Left kidney (tissue), 2 donors: ENCODE results near the gene CLDN5. TPM values are rescaled to one million over a fixed set of nuclear protein-coding genes. Genes with fewer than 3 reads are reported as not detected.

ENCODE experiments used
- DNase-seq: peaks from one replicate; pipeline ENCODE4 v3.0.0-alpha.2; 2013
- polyA plus RNA-seq: library from polyadenylated mRNA; unstranded; fragments of 120-200 nt; gene quantifications from one replicate; pipeline ENCODE4 v1.2.1, GENCODE V29; 2013; ENCODE audit not compliant: insufficient read length

CLDN5 gene
- polyA plus RNA-seq, 1 donor: 17.5 TPM

DNA sequence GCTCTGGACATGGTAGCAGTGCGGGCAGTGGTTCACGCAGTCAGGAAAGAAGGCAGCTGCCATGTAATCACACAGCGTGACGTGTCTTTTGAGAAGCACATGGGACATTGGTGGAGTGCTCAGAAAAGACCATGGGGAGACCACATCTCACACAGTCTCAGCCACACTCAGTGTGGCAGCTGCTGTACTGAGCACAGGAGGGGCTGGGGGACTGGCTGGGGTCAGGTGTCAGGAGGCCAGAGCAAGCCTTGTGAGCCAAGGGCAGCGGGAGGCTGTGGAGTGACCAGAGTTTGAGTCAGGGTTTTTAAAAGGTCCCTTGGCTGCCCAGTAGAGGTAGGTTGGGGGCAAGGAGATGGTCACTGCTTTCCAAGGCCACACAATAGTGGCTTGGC, 18.5 kb downstream of the CLDN5 start:
- DNase-seq: no peak

GRCh38 chr22:19504900-19505734, 19.1 kb downstream of the CLDN5 start:
- no peak for DNase-seq

DNA sequence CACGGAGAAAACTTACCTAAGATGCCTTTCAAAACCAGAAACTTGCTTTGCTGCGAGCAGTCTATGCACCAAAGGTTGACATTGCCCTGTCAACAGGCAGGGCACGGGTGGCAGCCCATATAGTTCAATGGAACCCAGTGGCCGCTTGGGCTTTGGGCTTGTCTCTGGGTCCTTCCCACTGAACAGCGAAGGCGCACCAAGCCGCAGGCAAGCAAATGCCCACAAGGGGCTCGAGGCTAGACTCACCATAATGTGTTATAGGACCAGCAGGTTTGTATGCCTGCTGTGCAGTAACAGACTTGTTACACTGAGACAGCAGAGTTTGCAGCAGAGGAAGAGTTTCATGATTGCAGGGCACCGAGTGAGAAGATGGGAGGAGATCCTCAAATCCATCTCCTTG, 20.3 kb downstream of the CLDN5 start:
- no peak for DNase-seq

DNA sequence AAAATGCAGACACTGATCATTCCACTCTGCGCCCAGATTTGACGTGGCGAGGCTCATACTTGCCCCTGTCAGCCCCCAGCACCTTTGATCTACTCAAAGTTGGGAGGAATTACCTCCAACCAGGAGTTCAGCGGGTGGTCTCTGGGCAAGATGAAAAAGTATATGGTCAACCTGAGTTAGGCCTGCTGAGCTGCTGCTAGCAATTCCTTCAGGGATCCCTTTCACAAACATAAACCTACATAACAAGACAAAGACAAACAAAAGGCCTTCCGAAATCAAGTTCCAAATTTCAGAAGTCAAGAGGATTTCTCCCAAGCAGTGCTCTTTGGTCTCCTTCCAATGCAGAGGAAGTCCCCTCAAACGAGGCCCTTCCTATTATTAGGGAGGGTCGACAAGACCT, 20.8 kb downstream of the CLDN5 start:
- DNase-seq: no peak

DNA sequence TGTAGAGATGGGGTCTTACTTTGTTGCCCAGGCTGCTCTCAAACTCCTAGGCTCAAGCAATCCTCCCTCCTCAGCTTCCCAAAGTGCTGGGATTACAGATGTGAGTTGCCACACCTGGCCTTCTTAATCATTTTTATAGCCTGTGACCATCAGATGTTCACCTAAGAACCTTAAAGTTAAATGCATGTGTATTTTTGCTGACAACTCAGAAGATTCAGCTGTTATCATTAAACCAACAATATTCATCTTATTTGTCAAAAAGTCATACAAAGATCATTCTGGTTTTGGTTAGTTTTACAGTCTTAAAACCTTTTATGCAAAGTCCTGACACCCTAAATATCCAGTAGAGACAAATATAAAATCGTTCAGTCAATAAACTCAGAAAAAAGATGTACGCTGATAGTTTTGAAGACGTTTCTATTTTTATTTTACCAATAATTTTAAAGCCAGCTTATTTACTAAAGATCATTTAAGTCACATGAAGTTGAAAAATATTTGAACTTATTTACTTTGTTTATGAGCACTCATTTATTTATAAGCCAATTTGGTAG, 22.2 kb downstream of the CLDN5 start:
- DNase-seq: no peak

- DNase-seq: no peak
Measured at GRCh38 chr22:19499880-19500242, 24.3 kb downstream of the CLDN5 start.

DNA sequence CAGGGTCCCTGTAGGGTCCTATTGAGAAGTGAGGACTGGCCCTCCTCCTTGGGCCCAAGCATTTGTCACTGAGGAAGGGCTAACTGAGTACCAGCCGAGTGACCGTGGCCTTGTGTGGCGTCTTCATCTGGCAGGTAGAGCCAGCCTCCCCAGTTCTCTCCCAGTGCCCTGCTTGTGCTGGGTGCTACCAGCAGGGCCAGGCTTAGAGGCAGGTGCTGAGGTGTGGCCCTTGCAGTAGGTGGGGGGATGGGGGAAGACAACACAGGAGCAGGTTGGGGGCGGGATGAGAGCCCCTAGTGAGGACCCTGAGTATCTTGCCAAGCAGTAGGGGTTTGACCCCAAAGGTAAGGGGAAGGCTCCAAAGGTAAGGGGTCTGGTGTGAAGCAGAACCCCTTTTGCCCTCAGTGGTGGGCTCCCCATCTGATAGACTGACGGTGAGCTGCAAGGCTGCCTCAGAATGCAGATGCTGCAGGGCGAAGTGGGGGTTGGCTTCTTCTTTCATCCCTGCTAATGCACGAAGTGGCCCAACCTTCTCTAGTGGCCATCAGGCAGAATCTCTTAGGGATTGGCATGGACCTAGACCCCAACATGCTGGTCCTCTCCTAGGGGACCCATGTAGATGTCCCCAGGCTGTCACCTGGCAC, 24.9 kb downstream of the CLDN5 start:
- DNase-seq: no peak

DNA sequence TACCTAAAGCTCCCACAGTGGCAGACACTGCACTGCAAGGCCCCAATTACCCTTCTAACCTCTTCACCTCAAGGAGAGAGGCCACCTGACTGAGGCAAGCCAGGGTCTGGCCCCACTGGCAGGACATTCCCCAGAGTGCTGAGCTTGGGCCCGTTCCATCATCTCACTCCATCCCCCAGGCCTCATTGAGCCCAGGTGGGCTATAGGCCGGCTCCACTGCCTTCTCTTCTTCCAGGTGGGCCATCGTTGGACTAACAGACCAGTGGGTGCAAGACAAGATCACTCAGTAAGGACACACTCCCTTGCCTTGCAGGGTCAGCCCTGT, 25.4 kb downstream of the CLDN5 start:
- DNase-seq: no peak

DNA sequence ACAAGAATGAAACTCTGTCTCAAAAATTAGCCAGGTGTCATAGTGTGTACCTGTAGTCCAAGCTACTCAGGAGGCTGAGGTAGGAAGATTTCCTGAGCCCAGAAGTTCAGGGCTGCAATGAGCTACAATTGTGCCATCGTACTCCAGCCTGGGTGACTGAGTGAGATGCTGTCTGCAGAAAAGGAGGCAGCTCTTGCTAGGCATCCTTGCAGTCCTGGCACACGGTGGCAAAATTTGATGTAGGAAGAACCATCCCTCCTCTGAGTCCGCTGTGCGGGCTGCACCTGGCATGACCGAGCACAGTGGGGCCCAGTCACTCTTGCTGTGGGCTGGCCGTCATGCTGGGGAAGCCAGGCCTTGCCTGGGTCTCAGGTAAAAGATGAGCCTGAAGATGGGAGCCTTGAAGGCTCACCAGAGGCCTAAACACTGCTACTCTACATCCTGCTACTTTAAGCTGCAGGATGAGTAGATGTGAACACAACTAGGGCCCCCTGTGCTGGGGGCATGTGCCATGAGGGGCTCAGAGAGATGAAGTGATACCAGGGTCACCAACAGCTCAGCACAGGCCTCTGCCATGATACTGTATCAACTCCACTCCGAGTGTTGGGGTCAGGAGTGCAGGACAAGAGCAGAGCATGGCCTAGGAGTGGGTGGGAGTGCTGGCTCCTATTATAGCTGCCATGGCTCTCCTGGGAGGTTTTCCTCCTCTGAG, 25.9 kb downstream of the CLDN5 start:
- DNase-seq: no peak

DNA sequence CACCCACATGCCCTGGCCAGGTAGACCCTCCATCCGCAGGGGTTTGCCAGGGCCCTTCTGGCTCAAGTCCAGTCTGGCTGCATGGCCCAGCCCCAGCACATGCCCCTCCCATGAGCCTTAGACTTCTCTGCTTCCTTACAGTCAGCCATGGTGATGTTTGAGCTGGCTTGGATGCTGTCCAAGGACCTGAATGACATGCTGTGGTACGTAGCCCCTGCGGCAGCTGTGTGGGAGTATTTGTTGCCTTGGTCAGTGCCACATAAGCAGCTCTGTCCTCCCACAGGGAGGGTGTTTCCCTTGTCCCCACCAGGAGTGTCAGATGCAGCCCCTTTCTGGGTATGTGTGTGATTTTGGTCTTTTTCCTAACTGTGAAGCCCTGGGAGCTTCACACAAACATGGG, 27.0 kb downstream of the CLDN5 start:
- DNase-seq: peak; percentile 41

DNA sequence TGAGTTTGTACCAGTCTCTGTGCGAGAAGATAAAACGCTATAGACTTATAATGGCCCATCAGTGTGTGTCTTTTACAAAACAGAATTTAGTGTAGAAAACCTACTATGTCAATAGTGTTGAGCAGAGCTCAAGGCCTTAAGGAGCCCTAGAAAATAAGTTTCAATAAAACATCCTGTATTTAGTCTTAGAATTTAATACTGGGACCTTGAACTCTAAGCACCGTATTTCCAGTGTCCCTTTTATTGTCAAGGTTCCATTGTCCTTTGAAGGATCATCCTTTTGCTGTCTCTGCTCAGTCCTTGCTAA, 27.9 kb downstream of the CLDN5 start:
- no peak for DNase-seq

DNA sequence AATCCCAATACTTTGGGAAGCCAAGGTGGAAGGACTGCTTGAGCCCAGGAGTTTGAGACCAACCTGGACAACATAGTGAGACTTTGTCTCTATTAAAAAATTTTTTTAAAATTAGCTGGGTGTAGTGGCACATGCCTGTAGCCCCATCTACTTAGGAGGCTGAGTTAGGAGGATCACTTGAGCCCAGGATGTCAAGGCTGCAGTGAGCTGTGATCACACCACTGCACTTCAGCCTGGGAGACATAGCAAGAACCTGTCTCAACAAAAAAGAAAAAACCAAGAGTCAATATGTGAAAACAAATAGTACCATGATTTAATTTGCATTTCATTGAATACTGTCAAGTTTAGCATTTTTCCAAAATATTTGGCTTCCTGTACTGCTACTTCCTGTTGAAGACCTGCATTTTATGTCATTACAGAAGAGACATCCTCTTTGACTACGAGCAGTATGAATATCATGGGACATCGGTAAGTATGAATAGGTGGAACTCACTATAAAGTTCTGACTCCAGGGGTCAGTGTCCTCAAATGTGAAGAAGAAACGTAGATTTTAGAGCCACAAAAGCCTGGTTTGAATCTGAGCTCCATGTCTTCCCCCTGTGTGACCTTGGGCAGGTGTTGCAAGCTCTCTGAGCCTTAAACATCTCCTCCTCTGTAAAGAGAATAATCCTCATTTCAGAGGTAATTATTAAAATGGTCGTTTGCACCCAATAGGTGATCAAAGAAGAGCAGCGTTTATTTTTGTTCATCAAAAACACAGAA, 28.5 kb downstream of the CLDN5 start:
- DNase-seq: no peak

DNA sequence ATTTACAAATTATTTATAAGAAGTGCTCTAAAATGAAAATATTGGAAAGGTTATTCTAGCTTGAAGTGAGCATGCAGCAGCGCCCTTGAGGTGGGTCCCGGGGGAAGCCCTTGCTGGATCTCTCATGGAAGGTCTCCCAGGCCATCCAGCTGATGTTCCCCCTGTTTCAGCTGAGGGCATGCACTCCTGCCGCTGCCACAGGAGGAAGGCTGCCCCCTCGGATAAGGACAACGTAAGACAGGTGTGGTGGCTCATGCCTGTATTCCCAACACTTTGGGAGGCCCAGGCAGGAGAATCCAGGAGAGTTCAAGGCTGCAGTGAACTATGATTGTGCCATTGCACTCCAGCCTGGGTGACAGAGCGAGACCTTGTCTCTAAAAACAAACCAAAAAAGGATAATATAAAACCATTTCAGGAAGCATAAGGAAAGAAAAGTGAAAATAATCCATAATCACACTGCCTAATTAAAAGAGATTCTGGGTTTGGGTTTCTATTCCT, 29.5 kb downstream of the CLDN5 start:
- no peak for DNase-seq

DNA sequence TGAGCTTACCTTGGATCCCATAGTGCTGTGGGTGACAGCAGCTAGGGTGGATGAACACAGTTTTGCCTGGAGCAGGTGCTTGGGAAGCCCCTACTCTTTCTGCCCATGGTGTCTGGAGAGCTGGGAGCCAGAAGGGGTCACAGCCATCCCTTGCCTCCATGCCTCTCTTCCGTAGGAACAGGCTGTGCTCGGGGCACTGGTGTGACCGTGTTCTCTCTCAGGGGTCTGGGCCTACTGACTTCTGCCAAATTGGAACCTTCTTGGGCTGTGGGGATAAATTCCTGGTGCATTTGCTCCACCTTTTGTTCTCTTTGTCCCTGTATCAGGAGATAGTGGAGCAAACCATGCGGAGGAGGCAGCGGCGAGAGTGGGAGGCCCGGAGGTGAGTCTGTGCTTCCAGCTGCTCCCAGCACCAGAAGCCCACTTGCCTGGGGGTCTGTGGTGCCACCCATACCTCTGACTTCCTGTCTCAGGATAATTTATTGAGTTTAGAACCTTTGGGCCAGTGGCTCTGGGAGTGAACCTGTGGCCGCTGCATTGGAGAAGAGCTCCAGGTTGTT, 30.1 kb downstream of the CLDN5 start:
- no peak for DNase-seq

DNA sequence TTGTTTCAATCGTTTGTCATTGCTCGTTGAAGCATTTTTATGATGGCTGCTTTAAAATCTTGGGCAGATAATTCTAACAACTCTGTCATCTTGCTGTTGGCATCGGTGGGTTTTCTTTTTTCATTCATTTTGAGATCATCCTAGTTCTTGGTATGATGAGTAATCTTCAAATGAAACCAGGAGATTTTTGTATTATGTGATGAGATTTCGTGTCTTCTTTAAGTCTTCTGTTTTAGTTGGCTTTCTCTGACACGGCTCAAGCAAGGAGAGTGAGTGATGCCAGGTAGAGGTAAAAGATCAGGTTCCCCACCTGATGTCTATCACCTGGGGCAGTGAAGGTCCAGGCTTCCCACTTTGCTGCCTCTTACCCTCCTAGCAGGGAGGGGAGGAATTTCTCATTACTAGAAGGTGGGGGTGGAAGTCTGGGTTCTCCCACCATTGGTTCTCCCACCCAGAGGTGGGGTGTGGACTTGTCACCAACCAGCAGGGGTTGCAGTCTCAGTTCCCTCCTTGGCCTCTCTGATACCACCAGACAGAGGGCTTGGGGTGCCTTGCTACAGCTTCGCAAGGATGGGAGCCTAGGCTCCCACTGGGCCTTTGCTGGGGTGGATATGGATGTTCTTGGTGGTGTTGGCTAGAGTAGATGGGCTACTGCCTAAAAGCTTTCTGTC, 31.6 kb downstream of the CLDN5 start:
- DNase-seq: no peak

DNA sequence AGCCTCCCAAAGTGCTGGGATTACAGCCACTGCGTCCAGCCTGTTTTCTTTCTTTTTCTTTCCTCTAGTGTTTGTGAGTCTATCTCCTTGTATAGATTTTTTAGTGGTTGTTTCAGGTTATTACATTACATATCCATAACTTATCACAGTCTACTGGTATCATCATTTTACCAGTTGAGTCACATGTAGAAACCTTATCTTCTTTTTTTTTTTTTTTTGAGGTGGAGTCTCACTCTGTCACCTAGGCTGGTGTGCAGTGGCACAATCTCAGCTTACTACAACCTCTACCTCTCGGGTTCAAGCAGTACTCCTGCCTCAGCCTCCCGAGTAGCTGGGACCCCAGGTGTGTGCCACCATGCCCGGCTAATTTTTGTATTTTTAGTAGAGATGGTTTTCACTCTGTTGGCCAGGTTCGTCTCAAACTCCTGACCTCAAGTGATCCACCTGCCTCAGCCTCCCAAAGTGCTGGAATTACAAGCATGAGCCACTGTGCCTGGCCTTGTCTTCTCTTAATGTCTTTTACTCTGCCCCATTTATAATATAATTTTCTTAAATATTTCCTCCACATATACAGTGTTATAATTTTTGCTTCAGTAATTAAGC, 33.5 kb downstream of the CLDN5 start:
- no peak for DNase-seq

DNA sequence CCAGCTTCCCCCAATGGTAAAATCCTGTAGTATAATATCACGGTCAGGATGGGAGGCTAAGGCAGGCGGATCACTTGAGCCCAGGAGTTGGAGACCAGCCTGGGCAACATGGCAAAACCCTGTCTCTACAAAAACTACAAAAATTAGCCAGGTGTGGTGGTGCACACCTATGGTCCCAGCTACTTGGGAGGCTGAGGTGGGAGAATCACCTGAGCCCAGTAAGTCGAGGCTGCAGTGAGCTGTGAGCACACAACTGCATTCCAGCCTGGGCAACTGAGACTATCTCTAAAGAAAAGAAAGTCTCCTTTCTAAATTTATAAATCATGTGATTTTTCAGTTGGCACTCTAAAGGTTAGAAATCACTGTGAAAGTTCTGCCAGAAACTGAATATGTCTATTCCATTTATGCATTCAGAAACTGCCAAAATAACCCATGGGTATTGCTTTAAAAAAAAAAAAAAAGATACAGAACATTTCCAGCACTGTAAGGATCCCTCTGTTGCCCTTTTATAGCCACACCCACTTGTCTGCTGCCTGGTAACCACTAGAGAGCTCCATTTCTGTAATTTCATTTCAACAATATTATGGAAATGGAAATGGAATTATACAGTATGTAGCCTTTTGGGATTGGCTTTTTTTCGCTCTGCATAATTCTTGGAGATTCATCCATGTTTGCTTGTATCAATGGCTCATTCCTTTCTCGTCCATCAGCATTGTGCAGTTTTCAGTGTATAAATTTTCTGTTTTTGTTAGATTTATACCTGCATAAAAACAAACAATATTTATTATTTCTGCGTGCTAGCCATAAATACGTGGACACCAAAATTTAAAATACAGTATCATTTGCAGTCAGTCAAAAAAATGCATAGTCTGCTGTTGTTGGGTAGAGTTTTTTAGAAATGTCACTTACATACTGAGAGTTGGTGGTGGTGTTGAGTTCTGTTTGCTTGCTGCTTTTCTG, 35.0 kb downstream of the CLDN5 start:
- DNase-seq: no peak

DNA sequence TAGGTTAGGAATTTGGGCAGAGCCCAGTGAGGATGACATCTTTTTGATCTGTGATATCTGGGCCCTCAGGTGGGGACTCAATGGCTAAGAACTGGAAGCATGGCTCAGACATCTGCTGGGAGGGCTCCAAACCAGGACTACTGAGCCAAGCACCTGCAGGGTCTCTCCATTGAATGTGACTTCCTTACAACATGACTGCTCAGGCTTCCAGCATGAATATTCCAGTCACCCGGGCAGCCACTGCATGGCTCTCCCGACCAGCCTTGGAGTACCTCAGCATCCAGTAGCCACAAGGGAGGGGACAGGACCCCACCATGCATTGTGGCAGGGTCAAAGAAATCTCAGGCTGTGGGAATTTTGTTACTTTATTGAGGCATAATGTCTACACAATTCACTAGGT, 35.9 kb downstream of the CLDN5 start:
- no peak for DNase-seq

DNA sequence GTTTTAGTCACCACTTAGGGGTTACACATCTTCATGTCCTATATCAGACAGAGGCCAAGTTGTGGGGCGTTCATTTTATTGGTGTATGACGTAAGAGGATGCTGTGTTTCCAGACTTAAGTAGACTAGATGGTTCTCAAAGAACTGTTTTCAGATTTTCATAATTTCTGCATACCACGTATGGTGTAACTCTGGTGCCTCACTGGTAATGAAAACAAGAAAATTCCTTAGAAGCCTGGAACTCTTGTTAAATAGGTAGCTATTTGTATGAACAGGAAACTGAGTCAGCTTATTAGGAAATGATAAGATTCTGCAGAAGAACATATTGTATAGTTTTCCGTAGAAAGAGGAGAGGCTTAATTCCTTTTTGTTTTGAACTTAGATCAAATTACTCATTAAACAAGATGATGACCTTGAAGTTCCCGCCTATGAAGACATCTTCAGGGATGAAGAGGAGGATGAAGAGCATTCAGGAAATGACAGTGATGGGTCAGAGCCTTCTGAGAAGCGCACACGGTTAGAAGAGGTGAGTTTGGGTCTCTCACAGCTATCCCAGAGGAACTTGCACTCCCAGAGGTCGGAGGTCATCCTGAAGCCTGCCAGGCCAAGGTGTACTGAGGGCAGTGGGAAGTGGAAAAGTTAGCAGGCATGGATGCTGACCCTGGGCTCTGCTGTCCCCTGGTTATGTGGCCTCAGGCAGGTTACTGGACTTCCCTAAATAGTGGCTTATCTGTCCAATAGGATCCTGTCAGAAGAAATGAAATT, 40.5 kb downstream of the CLDN5 start:
- DNase-seq: no peak
